GM18502 (cell line): ENCODE results near the gene STK32B.
"Not testable (repeated sequence)": the region's sequence is repeated elsewhere in the genome, so short reads cannot be mapped to it uniquely, and the experiment has no call there.

Experiments
- ATAC-seq: cut with Tn5 transposase; IDR thresholded peaks from one replicate; pipeline ENCODE4 v1.9.1; 2021; ENCODE audit warnings: mild to moderate bottlenecking; ENCODE audit not compliant: unreplicated experiment, poor library complexity

Gene STK32B

DNA sequence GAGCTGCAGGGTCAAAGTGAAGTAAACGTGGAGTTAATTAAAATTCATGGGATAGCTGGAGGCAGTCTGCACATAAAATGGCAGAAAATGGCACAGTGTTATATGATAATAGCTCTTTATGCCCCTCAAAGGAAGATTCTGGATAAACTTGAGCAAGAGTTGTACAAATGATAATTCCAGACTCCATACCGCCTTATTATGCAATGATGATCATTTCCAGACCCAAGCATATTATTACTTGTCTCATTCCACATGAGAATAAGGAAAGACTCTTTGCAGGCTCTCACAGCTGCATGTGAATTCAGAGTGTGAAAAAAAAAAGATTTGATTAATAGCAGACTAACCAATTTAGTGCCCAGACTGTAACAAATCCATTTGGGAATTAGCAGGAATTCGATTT is 105.4 kb downstream of the STK32B start:
- no peak for ATAC-seq

DNA sequence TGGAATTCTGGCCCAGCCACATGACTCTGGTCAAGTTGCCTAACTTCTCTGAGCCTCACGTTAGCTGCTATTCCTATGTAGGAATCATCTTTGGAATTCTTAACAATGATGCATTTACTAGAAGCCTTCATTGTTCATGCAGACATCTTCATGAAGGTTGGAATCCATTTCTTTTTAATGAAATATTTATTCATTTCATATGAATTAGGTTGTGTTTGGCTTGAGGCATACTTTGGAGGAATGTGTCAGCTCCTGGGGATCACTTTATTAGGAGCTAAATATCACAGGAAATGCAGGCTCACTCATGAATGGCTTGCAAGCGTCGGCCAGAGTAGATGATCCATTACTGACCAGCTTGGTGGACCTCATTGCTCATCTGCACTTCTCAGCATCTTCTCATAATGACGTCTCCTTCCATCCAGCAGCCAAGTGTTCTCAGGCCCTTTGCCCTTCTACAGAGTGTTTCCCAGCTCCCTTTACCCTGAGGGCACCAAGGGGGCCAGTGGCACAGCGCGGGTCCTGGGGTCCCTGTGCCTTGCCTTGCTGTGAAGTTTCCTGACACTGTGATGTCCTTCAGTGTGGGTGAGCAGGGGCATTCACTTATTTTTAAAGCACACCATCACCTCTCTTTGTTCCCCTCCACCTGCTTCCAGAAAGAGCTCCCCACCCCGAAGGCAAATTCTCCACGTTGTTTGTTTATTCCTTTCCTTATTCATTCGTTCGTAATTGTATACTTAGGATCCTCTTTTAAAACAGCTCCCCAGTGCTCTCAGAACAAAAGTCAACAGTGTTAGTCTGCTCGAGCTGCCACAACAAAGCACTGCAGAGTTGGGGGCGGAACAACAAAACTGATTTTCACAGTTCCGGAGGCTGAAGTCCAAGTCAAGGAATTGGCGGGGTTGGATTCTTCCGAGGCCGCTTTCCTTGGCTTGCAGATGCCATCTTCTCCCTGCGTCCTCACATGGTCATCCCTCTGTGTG is 106.8 kb downstream of the STK32B start:
- ATAC-seq = no peak

DNA sequence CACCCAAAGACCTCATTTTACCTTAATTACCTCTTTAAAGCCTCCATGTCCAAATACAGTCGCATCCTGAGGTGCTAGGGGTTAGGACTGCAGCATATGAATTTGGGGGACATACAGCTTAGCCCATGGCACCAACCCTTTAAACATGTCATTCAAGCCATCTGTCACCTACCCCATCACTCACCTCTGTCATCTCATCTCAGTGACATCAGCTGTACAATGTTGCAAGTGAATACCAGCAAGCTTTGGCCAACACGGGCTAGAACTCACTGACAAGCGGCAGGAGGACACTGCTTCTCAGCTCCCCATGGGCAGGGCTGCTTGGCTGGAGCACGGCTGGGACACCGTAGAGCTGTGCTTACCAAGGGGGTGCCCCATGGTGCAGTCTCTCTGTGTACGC is 107.5 kb downstream of the STK32B start:
- ATAC-seq = no peak

- ATAC-seq = no peak
Observed at GRCh38 chr4:5160668-5161067, 109.4 kb downstream of the STK32B start.

DNA sequence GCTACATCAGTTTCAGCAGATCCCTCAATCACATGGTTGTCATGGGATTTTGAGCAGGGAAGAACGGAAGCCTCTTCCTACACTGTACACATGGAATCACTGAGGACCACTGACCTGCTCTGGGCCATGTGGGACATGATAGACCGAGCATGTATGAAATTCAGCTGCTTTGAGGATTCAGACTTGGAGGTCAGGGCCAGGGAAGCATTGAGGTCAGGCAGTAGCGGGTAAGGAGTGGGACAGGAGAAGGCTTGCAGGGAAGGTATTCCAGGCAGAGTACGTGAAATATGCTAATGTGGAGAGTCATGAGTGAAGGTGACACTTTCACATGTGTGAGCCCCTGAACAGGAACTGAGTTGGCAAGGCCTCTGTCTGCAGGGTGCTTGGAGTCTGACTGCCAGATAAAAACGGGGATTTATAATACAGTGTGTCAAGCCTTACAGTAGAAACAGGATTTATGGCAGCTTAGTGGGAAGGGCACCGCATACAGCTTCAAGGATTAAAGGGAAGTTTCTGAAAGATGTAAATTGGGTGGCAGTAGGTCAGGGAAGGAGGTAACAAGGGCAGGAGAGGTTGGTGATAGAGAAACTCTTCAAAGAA is 111.7 kb downstream of the STK32B start:
- ATAC-seq = no peak

GRCh38 chr4:5164221-5164912 is 113.1 kb downstream of the STK32B start:
- ATAC-seq = no peak

GRCh38 chr4:5165420-5166369 is 114.4 kb downstream of the STK32B start:
- no peak for ATAC-seq

DNA sequence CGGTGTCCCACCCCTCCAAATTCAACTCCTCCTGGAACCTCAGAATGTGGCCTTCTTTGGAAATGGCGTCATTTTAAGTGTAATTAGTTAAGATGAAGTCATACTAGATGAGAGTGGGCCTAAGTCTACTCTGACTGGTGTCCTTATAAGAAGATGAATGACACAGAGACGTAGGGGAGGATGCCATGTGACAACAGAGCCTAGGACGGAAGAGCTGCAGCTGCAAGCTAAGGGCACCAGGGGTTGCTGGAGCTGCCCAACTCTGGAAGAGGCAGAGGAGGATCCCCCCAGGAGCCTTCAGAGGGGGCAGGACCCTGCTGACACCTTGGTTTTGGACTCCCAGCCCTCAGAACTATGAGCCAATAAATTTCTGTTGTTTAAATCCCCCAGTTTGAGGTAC is 115.1 kb downstream of the STK32B start:
- no peak for ATAC-seq

DNA sequence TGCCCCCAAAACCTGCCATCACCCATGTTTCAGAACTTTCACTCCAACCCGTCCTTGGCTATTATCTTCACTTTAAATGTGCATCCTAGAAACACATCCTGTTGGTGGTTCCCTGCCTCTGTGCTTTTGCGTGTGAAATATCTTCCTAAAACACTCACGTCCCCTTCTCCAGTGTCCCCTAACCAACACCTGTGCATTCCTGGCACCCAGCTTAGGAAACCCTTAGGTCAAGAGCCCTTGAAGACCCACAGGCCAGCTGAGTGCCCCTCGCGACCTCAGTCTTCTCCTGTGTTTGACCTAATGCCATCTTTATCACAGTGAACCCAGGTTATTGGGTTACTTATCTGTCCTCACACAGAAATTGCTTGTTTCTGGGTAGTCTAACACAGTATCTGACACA is 117.6 kb downstream of the STK32B start:
- ATAC-seq = no peak

DNA sequence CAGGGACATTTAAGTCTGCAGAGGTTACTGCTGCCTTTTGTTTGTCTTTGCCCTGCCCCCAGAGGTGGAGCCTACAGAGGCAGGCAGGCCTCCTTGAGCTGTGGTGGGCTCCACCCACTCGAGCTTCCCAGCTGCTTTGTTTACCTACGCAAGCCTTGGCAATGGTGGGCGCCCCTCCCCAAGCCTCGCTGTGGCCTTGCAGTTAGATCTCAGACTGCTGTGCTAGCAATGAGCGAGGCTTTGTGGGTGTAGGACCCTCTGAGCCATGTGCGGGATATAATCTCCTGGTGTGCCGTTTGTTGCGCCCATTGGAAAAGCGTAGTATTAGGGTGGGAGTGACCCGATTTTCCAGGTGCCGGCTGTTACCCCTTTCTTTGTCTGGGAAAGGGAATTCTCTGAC is 124.6 kb downstream of the STK32B start:
- ATAC-seq = not testable (repeated sequence)

- ATAC-seq = no peak
Observed at GRCh38 chr4:5184606-5185005, 133.3 kb downstream of the STK32B start.

- ATAC-seq = no peak
Observed at GRCh38 chr4:5185551-5185950, 134.3 kb downstream of the STK32B start.

DNA sequence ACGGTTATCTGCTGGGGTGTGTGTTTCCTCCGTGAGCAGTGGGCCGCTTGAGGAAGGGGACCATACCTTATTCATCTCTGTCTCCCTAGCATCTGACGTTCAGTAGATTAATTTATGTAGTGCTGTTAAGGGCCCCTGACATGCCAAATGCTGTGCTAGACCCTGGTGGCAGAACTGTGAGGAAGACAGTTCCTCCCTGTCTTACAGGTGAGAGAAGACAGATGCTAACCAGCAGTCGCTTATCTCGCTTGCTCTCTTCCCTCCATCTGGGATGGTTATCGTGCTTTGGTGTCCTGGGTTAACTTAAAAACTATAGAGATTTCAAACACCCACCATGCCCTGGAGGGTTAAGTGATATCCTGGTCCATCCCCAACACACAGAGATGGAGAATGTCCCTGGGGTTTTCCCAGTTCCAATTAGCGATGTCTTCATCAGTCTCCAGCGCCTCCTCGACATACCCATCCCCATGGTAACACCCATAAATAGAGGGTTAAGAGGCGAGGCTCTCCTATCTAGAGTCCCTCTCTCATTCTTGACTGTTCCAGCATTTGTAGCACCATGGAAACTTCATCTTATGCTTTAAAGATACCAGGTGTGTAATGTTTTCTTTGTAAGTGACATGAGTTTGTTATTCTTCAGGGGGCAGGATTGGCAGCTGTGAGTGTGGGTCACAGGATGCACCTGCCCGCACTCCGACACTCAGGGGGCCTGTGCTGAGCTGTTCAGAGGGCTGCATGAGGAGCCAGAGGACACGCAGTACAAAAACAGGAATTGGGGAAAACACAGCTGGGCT is 135.2 kb downstream of the STK32B start:
- no peak for ATAC-seq

GRCh38 chr4:5188130-5188529 is 136.8 kb downstream of the STK32B start:
- no peak for ATAC-seq

- ATAC-seq = no peak
Observed at GRCh38 chr4:5191831-5192230, 140.6 kb downstream of the STK32B start.

DNA sequence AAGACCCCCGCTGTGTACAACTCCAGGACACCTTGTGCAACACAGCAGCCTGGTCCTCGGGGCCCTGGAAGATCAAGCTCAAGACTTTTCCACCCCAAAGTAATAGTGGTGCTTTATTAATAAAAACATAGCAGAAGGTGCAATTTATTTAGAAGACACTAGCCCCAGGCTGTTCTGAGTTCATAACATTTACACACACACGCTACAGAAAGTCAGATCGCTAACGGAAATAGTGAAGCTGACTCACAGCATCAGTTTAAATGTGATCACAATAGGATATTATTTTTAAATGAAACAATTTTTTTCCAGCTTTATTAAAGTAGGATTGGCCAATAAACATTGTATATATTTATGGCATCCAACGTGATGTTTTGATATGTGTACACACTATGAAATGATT is 141.0 kb downstream of the STK32B start:
- no peak for ATAC-seq

- no peak for ATAC-seq
Observed at GRCh38 chr4:5192678-5193077, 141.4 kb downstream of the STK32B start.

- ATAC-seq = no peak
Observed at GRCh38 chr4:5198656-5199541, 147.6 kb downstream of the STK32B start.
